SU-DHL-6 (cell line): ENCODE data around the gene SYNGR1.

Source experiments
- CTCF ChIP-seq: fragments of 200-600 bp; sonication (generic); IDR thresholded peaks from one replicate; pipeline ENCODE4 v1.5.1; 2017; ENCODE audit warnings: antibody characterized with exemption, mild to moderate bottlenecking, low read length, moderate library complexity; ENCODE audit not compliant: insufficient read depth, poor library complexity, severe bottlenecking
- EZH2phosphoT487 ChIP-seq: fragments of 200-600 bp; sonication (generic), shearing (Covaris generic); conservative IDR thresholded peaks from 2 replicates; pipeline ENCODE4 v1.6.1; 2018; ENCODE audit warnings: mild to moderate bottlenecking, antibody characterized with exemption, low read length, moderate library complexity, mixed read lengths

DNA sequence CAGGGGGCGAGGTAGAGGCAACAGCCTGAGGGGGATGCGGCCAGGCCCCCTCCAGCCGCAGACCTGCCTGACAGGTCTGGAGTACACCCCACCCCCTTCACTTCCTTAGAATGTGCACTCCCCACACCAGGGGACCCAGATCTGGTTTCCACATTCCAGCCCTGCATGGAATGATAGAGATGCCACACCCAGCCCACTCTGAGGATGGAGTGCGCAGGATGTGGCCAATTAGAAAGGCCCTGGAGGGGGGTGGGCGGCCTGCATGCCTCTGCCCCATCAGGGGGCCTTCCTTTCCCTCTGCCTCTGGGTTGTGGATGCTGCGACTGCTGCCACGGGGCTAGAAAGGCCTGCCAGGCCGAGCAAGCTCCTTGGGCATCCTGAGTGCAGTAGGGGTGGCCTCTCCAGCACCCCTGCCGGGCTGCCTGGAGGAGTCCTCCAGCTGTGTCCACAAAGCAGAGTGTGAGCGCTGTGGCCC, 78.8 kb downstream of the SYNGR1 start:
- TF ChIP-seq CTCF (no peak), EZH2phosphoT487 (no peak)
